HG03196 (cell line): ENCODE data around the gene USP49.
"Not testable (repeated sequence)": the region's sequence is repeated elsewhere in the genome, so short reads cannot be mapped to it uniquely, and the experiment has no call there.

Experiments
- ATAC-seq: cut with Tn5 transposase; IDR thresholded peaks from one replicate; pipeline ENCODE4 v1.9.1; 2021; ENCODE audit not compliant: unreplicated experiment

Gene USP49

DNA sequence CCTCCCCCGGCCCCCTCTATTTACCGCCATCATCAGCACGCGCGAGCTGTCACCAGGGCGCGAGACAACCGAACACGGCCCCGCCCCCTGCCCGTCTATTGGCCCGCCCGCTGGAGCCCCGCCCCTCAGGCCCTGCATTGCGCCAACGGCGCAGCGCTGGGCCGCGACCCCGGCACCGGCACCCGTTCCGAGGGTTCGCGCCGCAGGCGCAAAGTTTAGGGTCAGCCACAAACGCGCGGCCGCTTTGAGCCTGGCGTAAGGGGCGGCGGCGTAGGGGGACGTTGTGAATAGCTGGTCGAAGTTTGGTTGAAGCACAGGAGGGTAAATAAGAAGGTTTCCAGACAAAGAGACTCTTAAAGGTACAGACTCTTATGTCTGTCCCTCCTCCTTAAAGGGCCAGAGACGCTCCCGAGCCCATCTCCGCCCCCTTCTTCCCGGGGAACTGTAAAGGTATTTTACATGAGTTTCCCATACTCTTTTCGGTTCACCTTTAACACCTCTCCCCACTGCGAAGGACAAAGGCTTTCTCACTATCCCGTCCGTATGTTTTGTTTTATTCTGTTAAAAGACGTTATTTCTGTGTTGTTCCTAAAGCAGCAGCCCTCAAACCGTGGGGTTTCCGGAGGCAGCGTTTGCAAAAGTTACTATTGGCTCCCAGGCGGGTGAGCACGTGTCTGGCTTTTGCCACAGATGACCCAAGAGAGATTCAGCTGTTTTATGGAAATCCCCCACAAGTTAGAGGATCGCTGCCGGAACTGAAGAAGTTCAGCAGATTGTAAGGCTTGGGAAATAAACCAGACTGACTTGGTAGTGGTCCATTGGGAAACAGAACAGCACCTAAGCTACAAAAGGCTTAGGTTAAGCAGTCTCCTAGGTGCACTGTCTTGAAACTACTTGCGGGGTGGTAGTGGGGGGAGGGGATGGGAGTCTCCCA is at the start of gene USP49:
Gene USP49, minus strand, starts transcription at position 76 of the 934 bp plus-strand sequence. CDS start 88,392 bp downstream, outside the sequence.
- peak; percentile 66 for ATAC-seq

DNA sequence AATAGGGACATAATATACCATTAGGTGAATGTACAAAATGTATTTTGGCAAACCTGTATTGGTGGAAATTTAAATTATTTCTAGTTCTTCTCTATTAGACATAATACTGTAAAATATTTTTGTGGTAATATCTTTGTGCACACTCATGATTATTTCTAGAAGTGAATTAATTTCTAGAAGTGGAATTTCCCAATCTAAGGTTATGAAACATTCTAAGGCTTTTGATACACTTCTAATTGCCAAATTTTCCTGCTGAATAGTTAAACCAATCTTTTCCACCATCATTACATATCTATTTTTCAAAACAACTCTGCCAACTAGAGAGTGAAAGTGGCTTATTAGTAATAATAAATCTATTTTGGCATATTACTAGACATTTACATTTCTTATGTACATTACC is 48.3 kb upstream of the USP49 start:
- no peak for ATAC-seq

DNA sequence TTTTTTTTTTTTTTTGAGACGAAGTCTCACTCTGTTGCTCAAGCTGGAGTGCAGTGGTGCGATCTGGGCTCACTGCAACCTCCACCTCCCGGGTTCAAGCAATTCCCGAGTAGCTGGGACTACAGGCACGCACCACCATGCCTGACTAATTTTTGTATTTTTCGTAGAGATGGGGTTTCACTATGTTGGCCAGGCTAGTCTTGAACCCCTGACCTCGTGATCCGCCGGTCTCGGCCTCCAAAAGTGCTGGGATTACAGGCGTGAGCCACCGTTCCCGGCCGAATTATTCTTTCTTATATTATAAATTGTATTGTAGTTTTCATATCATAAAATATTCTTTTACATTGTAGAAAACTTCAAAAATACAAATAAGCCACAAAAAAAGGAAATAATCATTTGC is 47.7 kb upstream of the USP49 start:
- ATAC-seq = not testable (repeated sequence)

DNA sequence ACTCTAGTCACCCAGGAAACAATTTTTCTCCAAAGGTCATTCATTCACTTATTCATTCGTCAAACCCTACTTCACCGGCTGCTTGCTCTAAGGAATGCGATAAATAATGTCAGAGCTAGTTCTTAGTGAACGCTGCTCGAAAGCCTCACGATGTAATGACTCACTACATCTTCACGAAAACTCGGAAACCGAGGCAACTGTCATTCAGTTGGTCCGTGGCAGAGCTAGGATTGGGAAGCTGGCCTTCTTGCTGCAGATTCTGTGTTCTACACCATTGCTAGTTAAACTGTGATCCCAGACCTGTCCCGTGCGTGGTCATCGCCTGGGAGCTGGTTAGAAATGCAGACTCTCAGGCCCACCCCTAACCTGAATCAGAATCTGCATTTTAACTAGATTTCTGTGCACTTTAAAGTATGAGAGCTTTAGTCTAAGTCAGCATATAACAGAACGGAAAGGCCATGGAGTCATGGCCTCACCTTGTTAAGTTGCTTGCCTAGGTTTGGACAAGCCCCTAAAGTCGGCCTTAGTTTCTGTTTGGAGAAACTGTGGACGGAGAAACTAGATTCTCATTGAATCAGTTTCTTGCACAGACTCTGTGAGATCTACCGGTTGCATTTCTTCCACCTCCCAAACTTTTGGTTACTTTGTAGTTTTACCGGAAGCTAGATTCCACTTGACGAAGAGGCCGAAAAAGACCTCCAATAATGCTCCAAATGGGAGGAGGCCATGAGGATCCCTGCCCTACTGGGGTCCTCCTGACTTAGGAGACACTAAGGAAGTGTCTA is 47.1 kb upstream of the USP49 start:
- ATAC-seq = peak; percentile 4

- ATAC-seq = peak; percentile 67
Observed at GRCh38 chr6:41941280-41942066, 46.3 kb upstream of the USP49 start, which contains the start of gene CCND3. TSS of gene CCND3 (minus strand) at chr6:41941808. CDS start at chr6:41941649, 159 bp downstream.

- no peak for ATAC-seq
Observed at GRCh38 chr6:41940759-41941279, 45.6 kb upstream of the USP49 start.

DNA sequence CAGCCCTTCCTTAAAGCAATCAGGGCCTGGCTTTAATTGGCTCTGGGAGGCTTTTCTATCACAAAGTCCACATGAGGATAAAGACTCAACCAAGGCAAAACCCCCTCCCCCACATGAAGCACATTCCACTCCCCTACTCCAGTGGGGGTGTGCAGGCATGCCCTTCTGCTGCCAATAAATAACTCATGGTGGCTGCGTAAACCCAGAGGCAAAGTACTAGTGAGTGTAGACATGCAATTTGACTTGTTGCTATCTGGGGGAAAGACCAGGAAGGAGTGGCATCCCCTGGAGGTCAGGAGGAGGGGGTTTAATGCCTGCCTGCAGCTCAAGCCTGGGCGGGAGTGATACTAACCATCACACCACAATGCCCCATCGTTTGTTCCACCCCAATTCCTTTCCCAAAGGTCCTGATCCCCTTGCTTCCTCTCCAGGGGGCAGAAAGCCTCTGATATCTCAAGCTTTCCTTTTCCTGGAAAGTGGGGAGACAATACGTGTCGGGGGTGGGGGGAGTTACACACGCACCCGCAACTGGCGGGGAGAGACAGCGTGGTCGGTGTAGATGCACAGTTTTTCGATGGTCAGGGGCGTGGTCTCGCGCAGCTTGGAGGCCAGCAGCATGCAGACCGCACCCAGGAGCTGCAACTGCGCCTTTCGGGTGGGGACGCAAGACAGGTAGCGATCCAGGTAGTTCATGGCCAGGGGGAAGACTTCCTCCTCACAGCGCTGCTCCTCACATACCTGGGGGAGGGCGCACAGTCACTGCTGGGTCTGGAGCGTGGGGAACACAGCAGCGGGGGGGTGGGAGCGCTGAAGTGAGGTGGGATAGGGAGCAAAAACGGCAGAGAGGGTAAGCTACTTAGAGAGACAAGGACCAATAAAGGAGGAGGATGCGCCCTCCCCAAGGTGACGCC is 44.9 kb upstream of the USP49 start:
- ATAC-seq = no peak

- no peak for ATAC-seq
Observed at GRCh38 chr6:41939176-41939847, 44.1 kb upstream of the USP49 start.

DNA sequence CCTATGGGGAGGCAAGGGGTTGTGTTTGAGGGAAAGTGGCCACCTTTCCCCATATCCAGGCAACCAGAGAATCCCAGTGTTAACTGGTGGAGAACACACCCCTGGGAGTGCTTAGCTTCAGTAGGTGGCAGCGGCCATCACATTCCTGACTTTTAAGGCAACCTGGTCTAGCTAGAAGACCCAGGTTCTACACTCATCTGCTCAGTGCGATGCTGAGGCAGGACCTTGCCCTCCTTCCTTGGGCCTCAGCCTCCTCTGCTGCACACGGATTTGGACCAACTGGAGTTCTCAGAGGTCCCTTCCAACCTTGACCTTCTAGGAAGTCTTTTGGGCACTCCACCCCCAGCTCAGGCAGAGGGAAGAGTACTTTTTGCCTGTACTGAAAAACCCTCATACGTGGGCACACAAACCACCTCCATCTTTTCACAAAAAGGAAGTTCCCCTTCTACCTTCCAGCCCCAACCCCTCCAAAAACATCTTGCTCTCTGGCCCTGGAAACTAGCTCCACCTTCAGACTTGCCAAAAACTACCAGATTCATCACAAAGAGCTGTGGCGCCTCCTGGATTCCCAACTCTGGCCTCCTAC is 43.5 kb upstream of the USP49 start:
- ATAC-seq = no peak

GRCh38 chr6:41937861-41938574 is 42.8 kb upstream of the USP49 start:
- ATAC-seq = no peak

- no peak for ATAC-seq
Observed at GRCh38 chr6:41937472-41937860, 42.3 kb upstream of the USP49 start.

GRCh38 chr6:41936073-41936837 is 41.1 kb upstream of the USP49 start:
- peak; percentile 52 for ATAC-seq

DNA sequence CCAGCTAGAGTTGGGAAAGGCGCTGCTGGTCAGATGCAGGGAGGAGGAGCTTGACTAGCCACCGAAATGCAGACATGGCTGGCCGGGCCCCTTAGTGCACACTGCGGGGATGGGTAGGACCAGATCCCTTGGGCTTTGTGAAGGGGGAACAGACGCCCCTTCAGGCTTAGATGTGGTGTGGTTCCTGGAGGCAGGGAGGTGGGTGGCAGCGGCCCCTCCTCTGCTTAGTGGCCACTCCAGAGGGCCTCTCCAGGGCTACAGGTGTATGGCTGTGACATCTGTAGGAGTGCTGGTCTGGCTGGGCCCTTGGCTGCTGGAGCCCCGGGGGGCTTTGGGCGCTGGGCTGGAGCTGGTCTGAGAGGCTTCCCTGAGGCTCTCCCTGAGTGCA is 40.5 kb upstream of the USP49 start:
- no peak for ATAC-seq

GRCh38 chr6:41935193-41935574 is 40.0 kb upstream of the USP49 start:
- ATAC-seq = no peak

DNA sequence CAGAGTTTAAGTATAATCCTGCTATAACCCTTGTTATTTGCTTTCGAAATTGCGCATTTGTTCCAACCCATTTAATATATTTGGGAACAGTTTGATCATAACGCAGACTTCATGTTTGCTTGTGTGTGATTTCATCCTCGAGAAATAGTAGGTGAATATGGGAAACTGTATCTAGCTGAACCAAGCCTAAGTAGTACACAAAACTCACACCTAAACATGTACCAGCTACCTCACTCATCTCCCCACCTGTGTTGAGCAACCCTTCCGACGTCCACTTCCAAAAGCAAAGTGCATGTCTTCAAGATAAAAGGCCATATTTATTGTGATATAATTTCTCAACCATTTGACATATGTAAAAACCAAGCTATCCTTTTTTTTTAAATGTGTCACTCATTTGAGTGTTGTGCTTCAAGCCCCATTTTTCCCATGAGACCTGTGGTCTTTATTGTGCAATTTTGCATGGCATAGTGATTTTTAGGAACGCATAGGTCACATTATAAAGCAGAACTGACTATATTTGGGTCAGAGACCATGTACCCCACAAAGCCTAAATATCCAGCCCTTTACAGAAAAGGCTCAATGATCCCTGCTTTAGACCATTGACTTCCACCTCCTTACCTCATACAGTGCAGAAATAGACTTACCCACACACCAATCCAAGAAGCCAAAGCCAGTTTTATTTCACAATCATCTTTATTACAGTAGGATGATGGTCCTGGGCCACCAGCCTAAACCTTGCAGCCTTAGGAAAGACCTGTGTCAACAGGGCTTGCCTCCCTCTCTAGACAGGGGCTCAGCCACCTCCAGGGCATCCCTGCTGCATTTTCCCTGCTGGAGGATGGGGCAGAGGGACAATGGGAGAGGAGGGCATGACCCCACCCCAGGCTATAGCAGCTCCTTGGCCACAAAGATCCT is 39.4 kb upstream of the USP49 start:
- ATAC-seq = no peak

DNA sequence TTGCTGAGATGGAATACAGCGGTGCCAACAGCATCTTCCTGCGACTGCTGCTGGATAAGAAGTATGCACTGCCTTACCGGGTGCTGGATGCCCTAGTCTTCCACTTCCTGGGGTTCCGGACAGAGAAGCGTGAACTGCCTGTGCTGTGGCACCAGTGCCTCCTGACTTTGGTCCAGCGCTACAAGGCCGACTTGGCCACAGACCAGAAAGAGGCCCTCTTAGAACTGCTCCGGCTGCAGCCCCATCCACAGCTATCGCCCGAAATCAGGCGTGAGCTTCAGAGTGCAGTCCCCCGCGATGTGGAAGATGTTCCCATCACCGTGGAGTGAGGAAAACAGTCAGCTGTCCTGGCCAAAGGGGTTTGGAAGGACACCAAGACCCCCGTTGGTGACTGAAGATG is 37.2 kb upstream of the USP49 start:
- no peak for ATAC-seq
